Lung microvascular endothelial cell (primary cell): ENCODE data around the gene FOXN3. TPM values are rescaled to one million over a fixed set of nuclear protein-coding genes. Genes with fewer than 3 reads are reported as not detected.

Experiments used
- DNase-seq, 2 donors: peaks; one replicate each; pipeline versions ENCODE4 v3.0.0 to v3.0.0-alpha.2; 2010; ENCODE audit warnings: low read depth in 2 of 2
- total RNA-seq: library from RNA; depleted of rRNA; stranded (reverse); fragments of >200 nt; gene quantifications from 2 replicates; pipeline ENCODE4 v1.2.1, GENCODE V29; 2014

Gene FOXN3
- total RNA-seq, 1 donor from 2014 or later, result 37.9 TPM

DNA sequence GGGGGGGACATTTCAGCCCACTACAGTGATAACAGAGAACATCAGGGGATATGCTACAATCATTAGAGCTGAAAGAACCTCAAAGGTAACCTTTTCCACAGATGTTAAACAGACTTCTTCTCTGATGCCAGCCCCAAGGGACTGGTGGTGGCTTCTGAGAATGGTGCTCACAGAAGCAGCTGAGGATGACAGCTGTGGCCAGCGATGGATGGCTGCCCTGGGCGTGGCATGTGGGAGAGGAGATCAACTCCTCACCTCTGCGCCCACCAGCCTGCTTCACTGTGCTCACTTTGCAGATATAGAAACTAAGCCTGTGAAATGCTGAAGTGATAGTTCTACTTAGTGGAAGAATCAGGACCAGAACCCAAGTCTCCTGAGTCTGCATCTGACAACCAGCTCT is 33.0 kb downstream of the FOXN3 start:
- no peak for DNase-seq

DNA sequence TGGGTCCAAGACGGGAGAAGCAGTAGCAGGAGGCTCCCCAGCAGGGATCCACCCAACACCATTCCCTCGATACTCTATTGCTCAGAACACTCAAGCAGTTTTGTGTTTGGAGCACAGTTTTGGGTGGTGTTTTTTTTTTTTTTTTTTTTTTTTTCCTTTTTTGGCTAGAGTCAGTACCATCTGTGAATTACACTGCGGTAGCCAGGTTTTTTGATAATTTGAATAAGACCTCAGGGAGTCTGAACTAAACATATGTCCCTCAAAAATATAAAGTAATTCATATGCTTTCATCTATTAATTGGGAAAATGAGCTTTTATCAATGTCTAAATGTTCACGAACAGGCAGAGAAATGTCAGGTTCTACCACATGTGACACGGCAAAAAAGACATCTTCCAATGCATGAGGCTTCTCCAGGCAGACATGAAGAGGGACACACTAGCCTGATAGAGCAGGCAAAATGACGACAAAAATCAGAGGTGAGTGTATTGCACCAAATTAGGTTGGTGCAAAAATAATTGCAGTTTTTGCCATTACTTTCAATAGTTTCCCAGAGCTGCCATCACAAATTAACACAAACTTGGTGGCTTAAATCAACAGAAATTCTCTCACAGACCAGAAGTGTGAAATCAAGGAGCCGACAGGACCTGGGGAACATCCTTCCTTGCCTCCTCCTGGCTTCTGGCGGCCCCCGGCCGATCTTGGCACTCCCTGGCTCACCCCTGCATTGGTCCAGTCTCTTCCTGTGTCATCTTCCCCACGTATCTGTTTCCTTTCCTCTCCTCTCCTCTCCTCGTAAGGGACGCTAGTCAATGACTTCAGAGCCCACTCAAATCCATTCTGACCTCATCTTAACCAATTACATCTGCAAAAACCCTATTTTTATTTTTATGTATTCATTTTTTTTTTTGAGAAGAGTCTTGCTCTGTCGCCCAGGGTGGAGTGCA is 33.9 kb downstream of the FOXN3 start:
- DNase-seq, result no peak

DNA sequence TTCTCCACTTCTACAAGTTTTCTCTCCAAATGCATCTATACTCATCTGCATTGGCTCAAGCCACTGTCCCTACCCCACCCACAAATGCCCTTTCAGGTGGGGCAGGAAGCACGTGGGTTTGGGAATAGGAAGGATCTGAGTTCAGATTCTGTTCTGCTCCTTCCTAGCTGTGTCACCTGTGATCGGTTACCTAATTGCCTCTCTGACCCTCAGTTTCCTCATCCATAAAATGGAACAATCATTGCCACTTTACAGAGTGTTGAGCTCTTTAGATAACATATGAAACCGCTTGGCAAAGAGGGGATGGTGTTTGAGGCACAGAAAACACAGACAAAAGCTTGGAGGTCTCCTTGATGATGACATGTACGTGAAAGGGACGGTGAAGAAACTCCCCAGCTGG is 34.5 kb downstream of the FOXN3 start:
- DNase-seq, result no peak

DNA sequence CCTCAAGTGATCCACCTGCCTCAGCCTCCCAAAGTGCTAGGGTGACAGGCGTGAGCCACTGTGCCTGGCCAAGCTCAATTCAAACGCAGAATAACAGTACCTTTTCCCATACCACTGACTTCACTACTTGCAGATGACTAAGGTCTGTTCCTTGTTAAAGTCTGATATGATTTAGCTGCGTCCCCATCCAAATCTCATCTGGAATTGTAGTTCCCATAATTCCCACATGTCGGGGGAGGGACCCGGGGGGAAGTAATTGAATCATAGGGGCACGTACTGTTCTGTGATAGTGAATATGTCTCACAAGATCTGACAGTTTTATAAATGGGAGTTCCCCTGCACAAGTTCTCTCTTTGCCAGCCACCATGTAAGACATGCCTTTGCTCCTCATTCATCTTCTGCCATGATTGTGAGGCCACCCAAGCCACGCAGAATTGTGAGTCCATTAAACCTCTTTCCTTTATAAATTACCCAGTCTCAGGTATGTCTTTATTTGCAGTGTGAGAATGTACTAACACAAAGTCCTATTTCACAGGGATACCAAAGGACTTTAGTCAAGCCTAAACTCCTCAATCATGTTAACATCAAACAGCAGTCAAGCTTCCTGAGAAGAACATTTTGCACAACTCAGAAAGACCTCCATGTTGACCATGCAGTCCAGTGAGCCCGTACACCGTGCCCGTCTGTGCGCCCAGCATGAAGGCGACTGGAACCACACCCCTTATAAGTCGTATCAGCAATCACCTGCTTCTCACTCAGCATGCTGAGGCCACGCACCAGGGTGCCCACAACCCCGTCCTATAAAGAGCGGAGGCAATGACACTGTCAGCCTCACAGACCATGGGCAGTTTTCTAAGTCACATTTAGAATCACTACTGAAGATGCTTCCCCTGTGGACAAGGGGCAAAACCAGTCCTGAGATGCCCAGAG is 36.9 kb downstream of the FOXN3 start:
- no peak for DNase-seq

DNA sequence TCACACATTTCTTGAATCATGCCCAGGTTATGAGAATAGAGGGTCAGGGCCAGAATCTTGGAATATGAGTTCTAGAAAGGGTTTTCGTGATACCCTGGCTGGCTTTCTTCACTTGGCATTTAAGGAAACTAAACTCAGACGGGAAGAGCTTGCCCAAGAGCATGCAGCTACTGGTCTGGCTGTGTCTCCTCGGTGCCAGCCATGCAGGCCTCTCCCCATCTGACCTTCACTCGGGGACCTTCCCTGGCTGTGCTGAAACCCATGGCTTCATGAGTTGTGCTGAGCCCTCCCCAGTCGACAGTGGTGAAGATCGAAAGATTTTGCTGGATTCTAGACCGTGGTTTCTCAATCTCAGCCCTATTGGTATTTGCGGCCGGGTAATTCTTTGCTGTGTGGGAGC is 38.0 kb downstream of the FOXN3 start:
- no peak for DNase-seq

GRCh38 chr14:89378119-89378518 is 38.9 kb downstream of the FOXN3 start:
- peak in 1 of 2 donors; percentile 76 for DNase-seq

GRCh38 chr14:89377544-89377943 is 39.5 kb downstream of the FOXN3 start:
- no peak for DNase-seq

GRCh38 chr14:89374908-89375307 is 42.1 kb downstream of the FOXN3 start:
- no peak for DNase-seq

GRCh38 chr14:89373185-89373584 is 43.8 kb downstream of the FOXN3 start:
- DNase-seq, result no peak

DNA sequence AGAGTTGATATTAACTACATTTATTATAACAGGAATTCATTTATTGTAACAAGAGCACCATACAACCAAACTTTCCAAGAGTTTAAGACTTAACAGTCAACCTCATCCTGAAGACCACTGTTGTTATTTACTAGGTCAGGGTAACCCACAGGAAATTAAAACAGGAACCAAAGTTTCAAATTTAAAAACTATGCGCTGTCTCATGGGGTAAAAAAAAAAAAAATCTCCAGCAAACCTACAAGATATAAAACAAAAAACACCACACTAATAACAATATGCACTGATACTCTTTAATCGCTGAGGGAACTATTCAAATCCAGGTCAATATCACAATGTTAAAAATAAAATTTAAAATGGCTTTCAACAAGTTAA is 44.5 kb downstream of the FOXN3 start:
- no peak for DNase-seq

DNA sequence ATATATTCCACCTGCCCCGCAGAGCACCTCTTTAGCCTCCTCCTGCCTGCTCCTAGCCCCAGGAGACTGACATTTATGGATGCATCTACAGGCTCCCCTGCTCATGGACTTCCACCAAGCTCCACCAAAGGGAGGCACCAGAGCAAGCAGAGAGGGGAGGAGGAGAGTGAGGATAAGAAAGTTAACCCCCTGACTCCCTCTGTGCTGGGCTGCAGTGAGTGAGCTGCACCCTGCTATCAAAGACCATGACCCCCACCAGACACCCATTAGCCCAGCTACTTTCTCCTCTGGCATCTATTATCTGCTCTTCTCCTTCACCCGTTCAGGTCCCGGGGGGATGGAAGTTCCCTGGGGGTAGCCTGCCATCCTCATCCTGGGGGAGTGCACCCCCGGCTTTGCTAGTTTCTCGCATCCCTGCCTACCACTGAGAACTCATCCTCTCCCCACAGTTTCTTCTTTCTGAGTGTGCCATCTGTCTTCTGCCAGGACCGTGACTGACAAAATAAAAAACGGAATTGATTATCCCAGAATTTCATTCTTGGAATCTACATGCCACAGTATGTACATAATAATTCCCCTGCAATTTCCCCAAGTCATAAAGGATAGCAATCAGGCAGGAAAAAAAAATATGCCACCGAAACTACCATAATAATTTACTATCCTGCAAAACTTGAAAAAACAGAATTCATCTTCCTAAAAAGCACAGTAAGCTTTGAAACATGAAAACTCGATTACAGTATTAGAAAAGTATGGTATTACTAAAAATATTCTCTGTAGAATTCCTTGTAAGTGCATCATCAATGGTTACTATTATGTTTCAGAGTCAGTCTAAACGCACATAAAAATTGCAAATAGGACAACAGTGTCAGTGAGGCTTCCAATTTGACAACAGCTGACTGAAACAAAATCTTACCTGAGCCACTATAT is 45.2 kb downstream of the FOXN3 start:
- DNase-seq, result no peak

DNA sequence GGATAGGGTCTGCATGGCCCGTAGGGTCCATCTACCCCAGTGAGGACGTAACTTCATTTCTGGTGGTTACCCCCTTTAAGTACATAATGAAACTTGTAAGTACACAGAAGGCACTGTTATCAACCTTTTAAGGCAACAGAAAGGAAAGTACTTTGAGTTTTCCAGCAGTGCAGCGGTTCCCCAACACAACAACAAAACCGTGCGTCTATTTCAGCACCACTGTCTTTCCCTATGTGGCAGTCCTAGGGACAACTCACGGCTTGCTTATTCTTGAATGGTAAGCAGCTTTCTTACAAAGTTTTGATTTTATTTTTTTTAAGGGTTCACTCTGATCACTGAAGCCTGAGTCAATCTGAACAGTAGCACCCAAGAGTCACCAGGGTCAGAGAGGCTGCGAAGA is 46.3 kb downstream of the FOXN3 start:
- DNase-seq, result no peak

DNA sequence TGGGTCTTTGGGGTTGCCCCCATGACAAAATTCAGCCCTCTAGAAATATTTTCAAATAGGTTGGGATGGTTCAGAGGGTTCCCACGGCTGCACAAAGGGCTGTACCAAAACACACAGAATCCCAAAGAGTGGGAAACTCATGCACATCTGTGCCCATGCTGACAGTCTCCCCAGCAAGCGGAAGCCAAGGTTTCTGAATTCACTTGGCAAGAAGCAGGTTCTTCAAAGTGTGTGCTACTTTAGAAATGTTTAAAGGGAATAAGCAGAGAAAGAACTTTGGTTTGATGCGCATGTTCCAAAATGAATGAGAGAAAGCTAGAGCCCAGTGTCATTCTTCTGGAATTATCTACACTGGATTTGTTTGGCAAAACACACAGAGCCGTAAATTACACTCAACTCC is 46.7 kb downstream of the FOXN3 start:
- DNase-seq, result no peak

DNA sequence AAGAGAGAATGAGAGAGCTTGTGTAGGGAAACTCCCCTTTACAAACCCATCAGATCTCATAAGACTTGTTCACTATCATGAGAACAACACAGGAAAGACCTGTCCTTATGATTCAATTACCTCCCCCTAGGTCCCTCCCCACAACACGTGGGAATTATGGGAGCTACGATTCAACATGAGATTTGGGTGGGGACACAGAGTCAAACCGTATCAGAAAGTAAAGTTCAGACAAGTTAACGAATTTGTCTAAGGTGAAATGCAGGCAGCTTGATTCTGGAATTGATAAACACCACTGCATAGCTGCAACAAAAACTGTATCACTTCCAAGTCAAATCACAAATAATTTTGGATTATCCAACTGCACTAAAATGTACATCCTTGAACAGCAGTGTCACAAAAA is 47.4 kb downstream of the FOXN3 start:
- no peak for DNase-seq

DNA sequence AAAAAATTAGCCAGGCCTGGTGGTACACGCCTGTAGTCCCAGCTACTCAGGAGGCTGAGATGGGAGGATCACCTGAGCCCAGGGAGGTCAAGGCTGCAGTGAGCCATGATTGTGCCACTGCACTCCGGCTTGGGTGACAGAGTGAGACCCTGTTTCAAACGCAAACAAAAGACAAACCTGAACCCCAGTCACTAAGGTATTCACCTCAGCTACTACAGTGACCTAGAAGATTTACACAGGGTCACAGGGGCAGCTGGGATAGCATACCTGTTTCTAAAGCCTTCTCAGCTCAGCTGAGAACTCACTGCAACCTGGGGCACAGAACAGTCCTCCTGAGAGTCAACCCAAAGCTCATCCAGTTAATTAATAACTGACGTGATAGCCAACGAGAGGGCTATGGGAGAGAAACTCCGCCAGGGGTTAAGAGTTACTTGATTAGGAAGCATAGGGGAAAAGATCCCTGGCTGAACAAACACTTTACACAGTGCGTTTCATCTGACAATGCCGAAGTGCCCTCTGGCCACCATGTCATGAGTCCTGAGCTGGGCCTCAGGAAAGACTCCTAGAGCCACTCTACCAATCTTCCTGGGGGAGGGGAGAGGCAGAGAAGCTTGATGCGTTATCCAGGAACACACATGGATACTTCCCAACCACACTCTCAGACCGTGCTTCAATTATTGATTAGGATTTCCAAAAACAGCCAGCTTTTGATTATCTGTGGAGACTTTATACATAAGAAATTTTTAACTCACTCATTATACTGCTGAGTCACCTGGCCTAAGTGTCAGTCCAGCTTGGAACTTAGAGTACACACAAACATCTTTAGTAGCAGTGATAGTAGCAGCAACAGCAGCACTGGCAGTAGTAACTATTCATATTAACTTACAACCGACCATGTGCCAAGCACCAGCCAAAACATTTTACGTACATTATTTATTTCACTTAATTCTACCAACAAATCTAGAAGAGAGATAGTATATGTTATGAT is 48.2 kb downstream of the FOXN3 start:
- no peak for DNase-seq

DNA sequence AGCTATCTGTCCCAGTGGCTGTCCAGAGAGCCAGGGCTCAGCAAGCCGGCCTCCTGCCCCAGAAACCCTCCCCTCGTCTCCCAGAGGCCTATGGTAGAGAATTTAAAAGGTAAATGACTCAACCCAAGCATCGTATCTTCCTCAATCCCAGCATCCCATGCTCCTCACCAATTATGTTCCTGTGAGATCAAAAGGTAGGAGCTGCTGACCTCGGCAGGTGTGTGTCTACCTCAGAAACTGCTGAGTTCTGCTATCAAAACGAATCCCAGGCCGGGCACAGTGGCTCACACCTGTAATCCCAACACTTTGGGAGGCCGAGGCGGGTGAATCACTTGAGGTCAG is 49.3 kb downstream of the FOXN3 start:
- DNase-seq, result no peak

- DNase-seq, result no peak
Observed at GRCh38 chr14:89366864-89367778, 49.9 kb downstream of the FOXN3 start.

- DNase-seq, result peak; percentile 70 to 83
Observed at GRCh38 chr14:89365061-89365801, 51.8 kb downstream of the FOXN3 start.
